ENCODE results near the gene C1RL. TPM values are rescaled to one million over a fixed set of nuclear protein-coding genes. Genes with fewer than 3 reads are reported as not detected.

C1RL gene
- polyA plus RNA-seq, 2 of the 4 experiments (the other 2 are of a cell fraction), result 25.2 to 30.4 TPM

GRCh38 chr12:7108003-7108795 is 815 bp downstream of the C1RL start:
- POLR2A ChIA-PET, result interaction anchor here (0.5 to 4.0 kb wide), 13 partner anchors 11 to 186 kb away, joined by 3 to 30 read pairs (median 4); partner anchors contain the start of genes C12orf57, C1S, LPCAT3 and RNU7-1
- FAIRE-seq, result no peak

More at GRCh38 chr12:7108003-7108795, 815 bp downstream of the C1RL start:
- CTCF ChIA-PET, result interaction anchor here (0.8 to 8.4 kb wide), 27 partner anchors 9 to 239 kb away, joined by 3 to 309 read pairs (median 4); partner anchors contain the start of genes C12orf57, C1R, C1S and CLSTN3
- DNase-seq (ENCODE audit: low read depth in 1 of 2, low spot score in 1 of 2) (peak; percentile 67 to 90), ATAC-seq (peak; percentile 96 to 97)
- Histone ChIP-seq H3K4me1 (peaks cover 29% of the 10 kb centered on the region), H3K4me3 (peak overlapping the region; percentile 55), H3K4me2 (peak overlapping the region; percentile 94), H3K9me3 (peaks cover 17% of the 10 kb centered on the region), H3K27ac (peak overlapping the region; percentile 96 to 97)
- TF ChIP-seq FOSB (CRISPR knock-in tag; IDR thresholded peaks at IDR 0.05) (no peak; the same call in 1 of the 2 replicates), CHD4 (IDR thresholded peaks at IDR 0.05; ENCODE audit: borderline replicate concordance) (no peak), EP300 (IDR thresholded peaks at IDR 0.05) (no peak), KDM1A (IDR thresholded peaks at IDR 0.05; ENCODE audit: low read depth) (no peak), HES2 (IDR thresholded peaks at IDR 0.05) (no peak), TFCP2L1 (CRISPR knock-in tag; IDR thresholded peaks at IDR 0.05) (0 out of 2 replicates have a peak, but pooled peaks have one; percentile 14), ZSCAN20 (CRISPR knock-in tag; IDR thresholded peaks at IDR 0.05) (no peak), PHF8 (IDR thresholded peaks at IDR 0.05; ENCODE audit: borderline replicate concordance, low read depth) (peak; percentile 46; the same call in 1 of the 2 replicates), RCOR1 (IDR thresholded peaks at IDR 0.05; ENCODE audit: low read depth, low read length) (no peak), FOXS1 (CRISPR knock-in tag; IDR thresholded peaks at IDR 0.05) (no peak), TP53 (CRISPR knock-in tag; IDR thresholded peaks at IDR 0.05) (0 out of 2 replicates have a peak, but pooled peaks have one; percentile 28), MAX (IDR thresholded peaks at IDR 0.05) (peak; percentile 90), JUNB (IDR thresholded peaks at IDR 0.05) (no peak), PBX3 (IDR thresholded peaks at IDR 0.05) (no peak), JUN (IDR thresholded peaks at IDR 0.05) (peak; percentile 28 to 40; a peak in 2 of 5 replicates), EHMT2 (IDR thresholded peaks at IDR 0.05; ENCODE audit: low read depth) (no peak), ATOH8 (CRISPR knock-in tag; IDR thresholded peaks at IDR 0.05; ENCODE audit: low read depth) (peak; percentile 62; the same call in 1 of the 2 replicates), USF2 (IDR thresholded peaks at IDR 0.05) (no peak), REST (IDR thresholded peaks at IDR 0.05) (peak; percentile 67), MYC (IDR thresholded peaks at IDR 0.05; ENCODE audit: borderline replicate concordance, low read length) (no peak), HEYL (CRISPR knock-in tag; IDR thresholded peaks at IDR 0.05) (no peak), SREBF2 (IDR thresholded peaks at IDR 0.05) (no peak), CTCF (IDR thresholded peaks at IDR 0.05) (no peak), POLR2A (IDR thresholded peaks at IDR 0.05; ENCODE audit: low read length) (peak; percentile 91), CHD2 (IDR thresholded peaks at IDR 0.05; ENCODE audit: low read length, partially characterized antibody) (peak; percentile 79), NFE2L2 (conservative IDR thresholded peaks at IDR 0.05; ENCODE audit: low read length) (no peak), E2F6 (IDR thresholded peaks at IDR 0.05; ENCODE audit: borderline replicate concordance, low read depth) (peak; percentile 80; the same call in 1 of the 2 replicates), ZFP36 (IDR thresholded peaks at IDR 0.05; ENCODE audit: borderline replicate concordance, partially characterized antibody) (peak; percentile 81)
- 2% methylated on average over 23 of the region's 30 CpGs for WGBS (ENCODE audit: missing lambda C conversion rate)
